GM23338 (cell line): ENCODE data around the gene SVIL.

Source experiments
- CREB1 ChIP-seq: fragments of 250-450 bp; sonication (Bioruptor Pico); IDR thresholded peaks from 2 replicates; pipeline ENCODE4 v1.5.0; 2020; ENCODE audit warnings: low read depth, mild to moderate bottlenecking, moderate library complexity
- EZH2 ChIP-seq: fragments of 200-600 bp; sonication (generic); IDR thresholded peaks from one replicate; pipeline ENCODE4 v1.8.0; 2017; ENCODE audit warnings: antibody characterized with exemption, mild to moderate bottlenecking, low read depth; ENCODE audit not compliant: unreplicated experiment
- EZH2phosphoT487 ChIP-seq: fragments of 200-600 bp; sonication (generic); IDR thresholded peaks from one replicate; pipeline ENCODE4 v1.8.1; 2018; ENCODE audit warnings: antibody characterized with exemption; ENCODE audit not compliant: unreplicated experiment
- POLR2AphosphoS5 ChIP-seq: IDR thresholded peaks from 2 replicates; pipeline ENCODE4 v1.6.1; 2016; ENCODE audit warnings: antibody characterized with exemption, low read depth
- REST ChIP-seq: IDR thresholded peaks from one replicate; pipeline ENCODE4 v1.6.1; 2018; ENCODE audit warnings: antibody characterized with exemption; ENCODE audit not compliant: unreplicated experiment
- STAT1 ChIP-seq: IDR thresholded peaks from one replicate; pipeline ENCODE4 v1.6.1; 2016; ENCODE audit warnings: antibody characterized with exemption; ENCODE audit not compliant: unreplicated experiment
- ZNF114 ChIP-seq: fragments of 250-450 bp; sonication (Bioruptor Pico); IDR thresholded peaks from 2 replicates; pipeline ENCODE4 v1.5.0; 2020; ENCODE audit warnings: mild to moderate bottlenecking, moderate library complexity
- TF ChIP-seq, protein P1 (sequence below), 2 experiments: fragments of 200-600 bp in 1 of 2; sonication (generic) in 1 of 2; conservative IDR thresholded peaks; 2 replicates each; pipeline versions ENCODE4 v1.5.1 to v1.6.1; 2016 to 2017; ENCODE audit warnings: antibody characterized with exemption in 2 of 2, low read depth in 2 of 2, mild to moderate bottlenecking in 2 of 2, moderate library complexity in 1 of 2

GRCh38 chr10:29415876-29416275 is 218.9 kb downstream of the SVIL start:
- TF ChIP-seq, protein P1, sequence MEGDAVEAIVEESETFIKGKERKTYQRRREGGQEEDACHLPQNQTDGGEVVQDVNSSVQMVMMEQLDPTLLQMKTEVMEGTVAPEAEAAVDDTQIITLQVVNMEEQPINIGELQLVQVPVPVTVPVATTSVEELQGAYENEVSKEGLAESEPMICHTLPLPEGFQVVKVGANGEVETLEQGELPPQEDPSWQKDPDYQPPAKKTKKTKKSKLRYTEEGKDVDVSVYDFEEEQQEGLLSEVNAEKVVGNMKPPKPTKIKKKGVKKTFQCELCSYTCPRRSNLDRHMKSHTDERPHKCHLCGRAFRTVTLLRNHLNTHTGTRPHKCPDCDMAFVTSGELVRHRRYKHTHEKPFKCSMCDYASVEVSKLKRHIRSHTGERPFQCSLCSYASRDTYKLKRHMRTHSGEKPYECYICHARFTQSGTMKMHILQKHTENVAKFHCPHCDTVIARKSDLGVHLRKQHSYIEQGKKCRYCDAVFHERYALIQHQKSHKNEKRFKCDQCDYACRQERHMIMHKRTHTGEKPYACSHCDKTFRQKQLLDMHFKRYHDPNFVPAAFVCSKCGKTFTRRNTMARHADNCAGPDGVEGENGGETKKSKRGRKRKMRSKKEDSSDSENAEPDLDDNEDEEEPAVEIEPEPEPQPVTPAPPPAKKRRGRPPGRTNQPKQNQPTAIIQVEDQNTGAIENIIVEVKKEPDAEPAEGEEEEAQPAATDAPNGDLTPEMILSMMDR (conservative IDR thresholded peaks at IDR 0.05; ENCODE audit: low read depth in 2 of 2): no peak
- TF ChIP-seq POLR2AphosphoS5: no peak
- no peak for TF ChIP-seq REST
- no peak for TF ChIP-seq EZH2
- no peak for TF ChIP-seq EZH2phosphoT487
- TF ChIP-seq CREB1: no peak
- TF ChIP-seq STAT1: no peak
- TF ChIP-seq ZNF114 (CRISPR knock-in tag): no peak
